ENCODE measurements around the gene RAP1GAP2.

DNA sequence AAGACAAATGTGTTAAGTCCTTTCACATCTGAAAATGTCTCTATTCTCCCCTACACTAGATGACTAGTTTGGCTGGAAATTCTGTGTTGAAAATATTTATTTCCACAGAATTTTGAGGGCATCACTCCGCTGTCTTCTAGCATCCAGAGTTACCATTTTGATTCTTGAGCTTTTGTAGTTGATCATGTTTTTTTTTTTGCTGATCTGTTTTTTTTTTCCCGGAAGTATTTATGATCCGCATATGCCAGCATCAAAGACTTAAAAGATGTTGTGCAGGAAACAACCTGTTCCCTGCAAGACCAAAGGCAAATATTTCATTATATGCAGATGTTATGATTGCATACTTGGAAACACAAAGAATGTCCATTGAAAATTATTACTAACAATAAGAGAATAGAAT is 250.5 kb downstream of the RAP1GAP2 start:
- TF ChIP-seq, protein P1, sequence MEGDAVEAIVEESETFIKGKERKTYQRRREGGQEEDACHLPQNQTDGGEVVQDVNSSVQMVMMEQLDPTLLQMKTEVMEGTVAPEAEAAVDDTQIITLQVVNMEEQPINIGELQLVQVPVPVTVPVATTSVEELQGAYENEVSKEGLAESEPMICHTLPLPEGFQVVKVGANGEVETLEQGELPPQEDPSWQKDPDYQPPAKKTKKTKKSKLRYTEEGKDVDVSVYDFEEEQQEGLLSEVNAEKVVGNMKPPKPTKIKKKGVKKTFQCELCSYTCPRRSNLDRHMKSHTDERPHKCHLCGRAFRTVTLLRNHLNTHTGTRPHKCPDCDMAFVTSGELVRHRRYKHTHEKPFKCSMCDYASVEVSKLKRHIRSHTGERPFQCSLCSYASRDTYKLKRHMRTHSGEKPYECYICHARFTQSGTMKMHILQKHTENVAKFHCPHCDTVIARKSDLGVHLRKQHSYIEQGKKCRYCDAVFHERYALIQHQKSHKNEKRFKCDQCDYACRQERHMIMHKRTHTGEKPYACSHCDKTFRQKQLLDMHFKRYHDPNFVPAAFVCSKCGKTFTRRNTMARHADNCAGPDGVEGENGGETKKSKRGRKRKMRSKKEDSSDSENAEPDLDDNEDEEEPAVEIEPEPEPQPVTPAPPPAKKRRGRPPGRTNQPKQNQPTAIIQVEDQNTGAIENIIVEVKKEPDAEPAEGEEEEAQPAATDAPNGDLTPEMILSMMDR (conservative IDR thresholded peaks at IDR 0.05 in 1 of 2, IDR thresholded peaks at IDR 0.05 in 1 of 2; ENCODE audit: extremely low read depth in 1 of 2, insufficient read depth in 1 of 2, low read depth in 1 of 2, low read length in 2 of 2) = no peak
- TF ChIP-seq EZH2 (IDR thresholded peaks at IDR 0.05; ENCODE audit: borderline replicate concordance, low read length) = no peak

All from mammary epithelial cell (primary cell).